ENCODE data around the gene FGFR1OP2. TPM values are rescaled to one million over a fixed set of nuclear protein-coding genes. Genes with fewer than 3 reads are reported as not detected.
"Not testable (repeated sequence)": the region's sequence is repeated elsewhere in the genome, so short reads cannot be mapped to it uniquely, and the experiment has no call there.

Gene FGFR1OP2
- total and polyA plus RNA-seq, 2 of the 8 experiments (the other 6 are each of a cell fraction or from before 2014, with no cell fraction given), result 8.8 to 34.4 TPM

GRCh38 chr12:26961391-26961790 lies 23.1 kb downstream of the FGFR1OP2 start:
- not testable (repeated sequence) for FAIRE-seq; H2BK5ac ChIP-seq (ENCODE audit: low read depth, low read length); H3K27me3 ChIP-seq (replicated peaks in 1 of 4; ENCODE audit: control insufficient read depth in 3 of 4, extremely low read depth in 1 of 4, insufficient read depth in 3 of 4, low read length in 3 of 4); H3K23ac ChIP-seq (ENCODE audit: insufficient read length); H2BK20ac ChIP-seq (ENCODE audit: low read length); H3K4me3 ChIP-seq (ENCODE audit: extremely low read depth in 1 of 4, insufficient read depth in 2 of 4, low read depth in 3 of 4, low read length in 4 of 4); H2BK12ac ChIP-seq (ENCODE audit: low read depth, low read length); H4K8ac ChIP-seq (ENCODE audit: extremely low read depth, insufficient read depth, low read length); H3K56ac ChIP-seq (replicated peaks; ENCODE audit: insufficient read length, low read depth, low read length); H2BK120ac ChIP-seq (replicated peaks; ENCODE audit: low read depth, low read length); H3K27ac ChIP-seq (ENCODE audit: low read depth, low read length); H2AFZ ChIP-seq (ENCODE audit: low read length); H3K9ac ChIP-seq (replicated peaks in 1 of 4; ENCODE audit: extremely low read depth in 1 of 4, low read depth in 3 of 4, low read length in 3 of 4); H3K4ac ChIP-seq (replicated peaks; ENCODE audit: insufficient read length, low read depth, low read length); H4K5ac ChIP-seq (ENCODE audit: insufficient read length, low read depth, low read length); H3K79me2 ChIP-seq (ENCODE audit: control insufficient read depth in 1 of 2, insufficient read depth in 2 of 2, low read length in 2 of 2); H3K9me3 ChIP-seq (ENCODE audit: insufficient read depth in 2 of 2, low read depth in 1 of 2, low read length in 1 of 2); H4K20me1 ChIP-seq (replicated peaks in 1 of 2; ENCODE audit: control insufficient read depth in 1 of 2, insufficient read depth in 2 of 2, low read length in 2 of 2); H3K79me1 ChIP-seq (ENCODE audit: low read depth, low read length); H4K91ac ChIP-seq (replicated peaks; ENCODE audit: insufficient read length, low read length); H3K4me2 ChIP-seq (ENCODE audit: insufficient read depth in 1 of 2, low read depth in 2 of 2, low read length in 2 of 2); H3K14ac ChIP-seq (ENCODE audit: insufficient read length); DNase-seq (ENCODE audit: low read depth in 1 of 2, low spot score in 2 of 2); H3K23me2 ChIP-seq (ENCODE audit: low read depth, low read length); H3K4me1 ChIP-seq (replicated peaks in 1 of 4; ENCODE audit: control insufficient read depth in 3 of 4, insufficient read depth in 4 of 4, low read length in 3 of 4); H2AK5ac ChIP-seq (ENCODE audit: low read depth, low read length); H2BK15ac ChIP-seq (ENCODE audit: low read length); H3K18ac ChIP-seq (ENCODE audit: extremely low read depth, low read length)
- ChIA-PET CTCF (ENCODE audit: partially characterized antibody) (interaction anchor here (0.8 kb wide), 1 partner anchor 35 kb away, joined by 3 read pairs; no protein-coding TSS in a partner anchor), POLR2A (ENCODE audit: partially characterized antibody) (interaction anchor here (0.6 kb wide), 1 partner anchor 41 kb away, joined by 3 read pairs; no protein-coding TSS in a partner anchor)
- H3K36me3 ChIP-seq (ENCODE audit: control insufficient read depth in 2 of 4, insufficient read depth in 4 of 4, low read length in 3 of 4), result peaks cover 2 to 15% (median 11%) of the 10 kb centered on the region in 4 experiments; a peak in 5 of 8 replicates
- WGBS, 2 experiments (ENCODE audit: extremely low coverage in 1 of 2, insufficient coverage in 1 of 2, insufficient read length in 1 of 2, insufficient replicate concordance in 2 of 2, low coverage in 1 of 2, low lambda C conversion rate in 2 of 2, missing lambda C conversion rate in 1 of 2), result 94% methylated on average over 7 of the region's 7 CpGs; no CpG with 5 or more reads in 1 of the 2 experiments
